ENCODE data around the gene BICC1.

DNA sequence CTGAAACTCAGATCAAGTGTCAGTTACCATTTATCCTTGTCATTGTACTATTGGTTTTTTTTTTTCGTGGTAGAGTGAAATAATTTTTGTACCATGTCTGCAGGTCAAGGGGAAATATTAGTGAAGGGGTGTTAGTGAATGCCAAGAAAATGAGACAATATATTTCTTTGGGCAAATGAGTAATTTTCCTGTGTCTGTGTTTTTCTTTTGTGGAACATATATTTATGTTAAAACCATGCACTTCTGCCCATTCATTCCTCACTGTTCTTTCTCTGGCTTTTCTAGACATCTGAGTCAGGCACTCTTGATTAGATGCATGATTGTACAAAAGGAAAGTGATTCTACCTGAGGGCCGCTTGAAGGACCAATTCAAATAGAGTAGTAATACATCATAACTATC, 161.6 kb downstream of the BICC1 start:
- TF ChIP-seq, protein P1, sequence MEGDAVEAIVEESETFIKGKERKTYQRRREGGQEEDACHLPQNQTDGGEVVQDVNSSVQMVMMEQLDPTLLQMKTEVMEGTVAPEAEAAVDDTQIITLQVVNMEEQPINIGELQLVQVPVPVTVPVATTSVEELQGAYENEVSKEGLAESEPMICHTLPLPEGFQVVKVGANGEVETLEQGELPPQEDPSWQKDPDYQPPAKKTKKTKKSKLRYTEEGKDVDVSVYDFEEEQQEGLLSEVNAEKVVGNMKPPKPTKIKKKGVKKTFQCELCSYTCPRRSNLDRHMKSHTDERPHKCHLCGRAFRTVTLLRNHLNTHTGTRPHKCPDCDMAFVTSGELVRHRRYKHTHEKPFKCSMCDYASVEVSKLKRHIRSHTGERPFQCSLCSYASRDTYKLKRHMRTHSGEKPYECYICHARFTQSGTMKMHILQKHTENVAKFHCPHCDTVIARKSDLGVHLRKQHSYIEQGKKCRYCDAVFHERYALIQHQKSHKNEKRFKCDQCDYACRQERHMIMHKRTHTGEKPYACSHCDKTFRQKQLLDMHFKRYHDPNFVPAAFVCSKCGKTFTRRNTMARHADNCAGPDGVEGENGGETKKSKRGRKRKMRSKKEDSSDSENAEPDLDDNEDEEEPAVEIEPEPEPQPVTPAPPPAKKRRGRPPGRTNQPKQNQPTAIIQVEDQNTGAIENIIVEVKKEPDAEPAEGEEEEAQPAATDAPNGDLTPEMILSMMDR (IDR thresholded peaks at IDR 0.05; ENCODE audit: insufficient read depth, low read length), result no peak
- TF ChIP-seq POLR2AphosphoS5 (IDR thresholded peaks at IDR 0.05; ENCODE audit: low read depth) (no peak), SPI1 (IDR thresholded peaks at IDR 0.05; ENCODE audit: borderline replicate concordance, low read depth) (no peak), GABPA (IDR thresholded peaks at IDR 0.05; ENCODE audit: low read depth) (no peak)
- TF ChIP-seq, protein P2, sequence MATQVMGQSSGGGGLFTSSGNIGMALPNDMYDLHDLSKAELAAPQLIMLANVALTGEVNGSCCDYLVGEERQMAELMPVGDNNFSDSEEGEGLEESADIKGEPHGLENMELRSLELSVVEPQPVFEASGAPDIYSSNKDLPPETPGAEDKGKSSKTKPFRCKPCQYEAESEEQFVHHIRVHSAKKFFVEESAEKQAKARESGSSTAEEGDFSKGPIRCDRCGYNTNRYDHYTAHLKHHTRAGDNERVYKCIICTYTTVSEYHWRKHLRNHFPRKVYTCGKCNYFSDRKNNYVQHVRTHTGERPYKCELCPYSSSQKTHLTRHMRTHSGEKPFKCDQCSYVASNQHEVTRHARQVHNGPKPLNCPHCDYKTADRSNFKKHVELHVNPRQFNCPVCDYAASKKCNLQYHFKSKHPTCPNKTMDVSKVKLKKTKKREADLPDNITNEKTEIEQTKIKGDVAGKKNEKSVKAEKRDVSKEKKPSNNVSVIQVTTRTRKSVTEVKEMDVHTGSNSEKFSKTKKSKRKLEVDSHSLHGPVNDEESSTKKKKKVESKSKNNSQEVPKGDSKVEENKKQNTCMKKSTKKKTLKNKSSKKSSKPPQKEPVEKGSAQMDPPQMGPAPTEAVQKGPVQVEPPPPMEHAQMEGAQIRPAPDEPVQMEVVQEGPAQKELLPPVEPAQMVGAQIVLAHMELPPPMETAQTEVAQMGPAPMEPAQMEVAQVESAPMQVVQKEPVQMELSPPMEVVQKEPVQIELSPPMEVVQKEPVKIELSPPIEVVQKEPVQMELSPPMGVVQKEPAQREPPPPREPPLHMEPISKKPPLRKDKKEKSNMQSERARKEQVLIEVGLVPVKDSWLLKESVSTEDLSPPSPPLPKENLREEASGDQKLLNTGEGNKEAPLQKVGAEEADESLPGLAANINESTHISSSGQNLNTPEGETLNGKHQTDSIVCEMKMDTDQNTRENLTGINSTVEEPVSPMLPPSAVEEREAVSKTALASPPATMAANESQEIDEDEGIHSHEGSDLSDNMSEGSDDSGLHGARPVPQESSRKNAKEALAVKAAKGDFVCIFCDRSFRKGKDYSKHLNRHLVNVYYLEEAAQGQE (IDR thresholded peaks at IDR 0.05; ENCODE audit: insufficient replicate concordance, low read depth), result no peak

Data from HL-60 (cell line).